ENCODE results near the gene BRCA1.

DNA sequence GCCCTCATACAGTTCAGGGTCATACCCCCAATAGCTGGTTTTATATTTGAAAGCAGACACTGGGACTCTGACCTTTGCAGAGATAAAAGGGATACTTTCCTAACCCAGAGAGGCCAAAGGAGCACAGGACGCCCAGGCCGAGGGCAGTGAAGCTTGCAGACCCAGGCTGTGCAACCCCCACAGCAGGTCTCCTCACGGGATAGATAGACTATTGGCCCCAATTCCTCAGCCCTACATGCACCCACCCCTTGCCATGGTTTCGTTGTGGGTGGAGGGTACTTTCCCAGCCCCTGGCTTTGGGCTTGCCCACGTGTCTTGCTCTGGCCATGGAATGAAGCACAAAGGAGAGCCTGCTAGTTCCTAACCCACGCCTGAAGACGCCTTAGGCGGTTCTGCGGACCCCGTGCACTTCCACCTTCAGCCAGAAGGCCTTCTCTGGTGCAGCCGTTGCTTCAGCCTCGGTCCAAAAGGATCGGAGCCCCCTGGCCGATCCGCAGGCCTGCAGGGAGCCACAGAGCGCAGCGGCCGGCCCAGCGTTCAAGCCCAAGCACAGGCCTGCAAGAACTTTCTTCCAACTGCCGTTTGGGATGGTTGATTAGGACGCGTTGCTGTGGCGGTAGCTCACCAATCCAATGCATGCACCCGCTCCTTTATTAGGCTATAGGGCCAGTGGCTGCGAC, 9.8 kb upstream of the BRCA1 start:
- TF ChIP-seq, protein P1, sequence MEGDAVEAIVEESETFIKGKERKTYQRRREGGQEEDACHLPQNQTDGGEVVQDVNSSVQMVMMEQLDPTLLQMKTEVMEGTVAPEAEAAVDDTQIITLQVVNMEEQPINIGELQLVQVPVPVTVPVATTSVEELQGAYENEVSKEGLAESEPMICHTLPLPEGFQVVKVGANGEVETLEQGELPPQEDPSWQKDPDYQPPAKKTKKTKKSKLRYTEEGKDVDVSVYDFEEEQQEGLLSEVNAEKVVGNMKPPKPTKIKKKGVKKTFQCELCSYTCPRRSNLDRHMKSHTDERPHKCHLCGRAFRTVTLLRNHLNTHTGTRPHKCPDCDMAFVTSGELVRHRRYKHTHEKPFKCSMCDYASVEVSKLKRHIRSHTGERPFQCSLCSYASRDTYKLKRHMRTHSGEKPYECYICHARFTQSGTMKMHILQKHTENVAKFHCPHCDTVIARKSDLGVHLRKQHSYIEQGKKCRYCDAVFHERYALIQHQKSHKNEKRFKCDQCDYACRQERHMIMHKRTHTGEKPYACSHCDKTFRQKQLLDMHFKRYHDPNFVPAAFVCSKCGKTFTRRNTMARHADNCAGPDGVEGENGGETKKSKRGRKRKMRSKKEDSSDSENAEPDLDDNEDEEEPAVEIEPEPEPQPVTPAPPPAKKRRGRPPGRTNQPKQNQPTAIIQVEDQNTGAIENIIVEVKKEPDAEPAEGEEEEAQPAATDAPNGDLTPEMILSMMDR (IDR thresholded peaks at IDR 0.05): no peak
- TF ChIP-seq POLR2A (IDR thresholded peaks at IDR 0.05): no peak
